ENCODE measurements around the gene CCT7.
A peak's percentile ranks its signal among the peaks of the same experiment; 100 is the strongest.

The CCT7 gene

DNA sequence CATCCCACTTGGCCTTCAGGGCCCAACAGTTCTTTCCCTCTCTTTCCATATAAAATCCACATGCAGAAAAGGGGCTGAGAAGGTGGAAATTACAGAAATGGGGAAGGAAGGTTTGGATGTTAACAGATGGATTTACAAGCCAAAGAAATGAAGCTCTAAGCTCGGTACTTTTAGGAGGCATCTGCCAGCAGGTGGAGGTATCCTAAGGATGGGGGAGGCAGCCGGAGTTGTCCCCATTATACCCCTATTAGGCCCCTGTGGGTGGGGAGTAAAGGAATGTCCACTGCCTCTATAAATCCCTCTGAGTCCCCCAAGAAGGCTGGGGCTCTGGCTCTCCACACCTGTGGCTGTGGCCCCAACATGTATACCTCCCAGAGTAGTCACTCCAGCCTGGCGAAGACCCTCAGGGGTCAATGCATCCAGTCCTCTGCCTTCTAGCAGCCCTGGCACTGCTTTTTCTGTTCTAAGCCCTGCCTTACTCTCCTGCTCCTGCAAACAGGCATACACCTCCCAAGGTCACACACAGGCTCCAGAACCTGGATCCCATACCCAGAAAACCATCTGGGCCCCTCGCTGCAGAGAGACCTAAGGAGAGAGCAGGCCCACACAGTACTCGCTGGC lies 48.9 kb downstream of the CCT7 start:
- H3K27me3 Mint-ChIP-seq = peaks cover 2% of the 10 kb centered on the region
- H3K4me1 Mint-ChIP-seq (ENCODE audit: low read depth) = peaks cover 58% of the 10 kb centered on the region
- intact Hi-C loops (cut with micrococcal nuclease) = loop anchor here (10.0 kb wide), 1 partner anchor 398 kb away; the partner anchor contains the start of gene SPR
- no peak overlapping the region for H3K27ac Mint-ChIP-seq
- peaks cover 8% of the 10 kb centered on the region for H3K36me3 Mint-ChIP-seq (ENCODE audit: low read depth)
- no peaks in the 10 kb centered on the region for H3K9me3 Mint-ChIP-seq
- H3K4me3 Mint-ChIP-seq = peak overlapping the region; percentile 72

DNA sequence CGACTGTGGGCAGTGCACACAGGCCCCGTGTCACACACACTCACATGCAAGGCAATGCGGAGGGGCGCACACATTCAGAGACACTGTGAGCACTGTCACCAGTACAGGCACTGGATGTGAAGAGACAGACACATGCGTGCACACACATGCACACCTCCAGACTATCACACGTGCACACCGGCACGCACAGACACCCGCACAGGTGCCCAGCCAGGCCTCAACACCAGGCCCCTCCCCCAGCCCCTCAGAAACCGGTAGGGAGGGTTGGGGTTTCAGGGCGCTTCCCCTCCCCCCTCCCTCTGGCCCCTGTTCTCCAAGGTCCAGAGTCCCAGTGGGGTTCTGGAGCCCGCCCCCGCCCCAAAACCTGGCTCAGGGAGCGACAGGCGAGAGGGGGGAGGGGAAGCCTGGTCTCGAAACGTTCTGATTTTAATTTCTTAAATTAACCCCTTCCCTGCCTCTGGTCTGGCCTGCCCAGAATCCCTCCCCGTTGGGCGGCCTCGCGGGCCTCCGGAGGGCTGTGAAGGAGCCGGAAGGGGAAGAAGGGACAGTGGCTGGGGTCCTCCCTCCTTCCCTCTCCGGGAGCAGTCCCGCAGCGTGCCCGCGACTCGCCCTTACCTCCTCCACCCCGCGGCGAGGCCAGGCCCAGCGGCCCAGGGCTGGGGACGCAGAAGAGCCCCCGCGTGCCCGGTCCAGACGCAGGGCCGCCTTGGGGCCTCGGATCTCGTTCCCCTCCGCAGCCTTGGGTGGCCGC lies 49.6 kb downstream of the CCT7 start:
- Mint-ChIP-seq H3K4me1 (ENCODE audit: low read depth) (peaks cover 53% of the 10 kb centered on the region), H3K9me3 (no peaks in the 10 kb centered on the region), H3K36me3 (ENCODE audit: low read depth) (peaks cover 8% of the 10 kb centered on the region), H3K27ac (peak overlapping the region; percentile 79), H3K27me3 (peaks cover 8% of the 10 kb centered on the region), H3K4me3 (peak overlapping the region; percentile 72)
- intact Hi-C loops (cut with micrococcal nuclease) = loop anchor here (1.0 to 10.0 kb wide), 3 partner anchors 10 to 399 kb away; partner anchors contain the start of genes EGR4, SMYD5 and SPR

DNA sequence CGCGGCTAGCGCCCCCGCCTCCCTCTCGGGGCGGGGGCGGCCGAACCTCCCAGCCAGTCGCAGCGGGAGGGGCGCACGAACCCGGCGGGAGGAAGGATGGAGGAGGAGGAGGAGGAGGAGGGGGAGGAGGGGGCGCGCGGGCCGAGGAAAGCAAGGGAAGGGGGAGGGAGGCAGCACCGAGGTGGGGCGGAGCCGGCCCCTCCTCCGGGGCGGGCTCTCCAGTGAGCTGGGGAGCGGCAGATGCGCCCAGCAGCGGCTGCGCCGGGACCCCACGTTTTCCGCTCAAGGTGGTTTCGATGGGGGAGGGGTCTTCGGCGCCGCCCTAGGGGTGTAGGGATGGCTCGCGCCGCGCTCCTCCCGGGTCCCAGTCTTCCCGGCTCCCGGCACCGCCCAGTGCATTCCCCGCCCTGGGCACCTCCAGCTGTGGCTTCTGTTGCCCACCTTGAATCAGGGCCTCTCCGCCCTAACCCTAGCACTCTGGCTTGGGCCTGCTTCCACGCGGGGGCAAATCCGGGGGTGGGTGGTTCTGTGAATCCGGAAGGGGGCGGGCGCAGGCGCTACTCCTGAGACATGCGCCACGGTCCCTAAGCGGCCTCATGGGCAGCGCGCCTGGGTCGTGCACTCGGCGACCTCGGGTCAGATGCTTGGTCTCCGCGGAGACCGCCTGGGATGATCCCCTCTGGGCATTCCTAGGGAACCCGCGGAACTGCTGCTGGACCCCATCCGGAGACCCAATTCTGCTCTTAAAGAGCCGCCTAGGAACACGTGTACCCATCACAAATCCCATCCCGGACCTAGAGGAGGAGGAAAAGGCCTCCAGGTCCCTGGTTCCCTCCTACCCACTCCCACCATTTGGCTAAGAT lies 50.4 kb downstream of the CCT7 start, which contains the start of gene FBXO41:
Gene FBXO41, minus strand, starts transcription at position 183 of the 863 bp plus-strand sequence. CDS start 14,848 bp downstream, outside the sequence.
- Mint-ChIP-seq H3K27ac (peak within 1 kb of the TSS; percentile 79), H3K36me3 (ENCODE audit: low read depth) (no peaks in the 10 kb centered on the region), H3K4me1 (ENCODE audit: low read depth) (peaks cover 45% of the 10 kb centered on the region), H3K27me3 (peaks cover 16% of the 10 kb centered on the region), H3K9me3 (no peaks in the 10 kb centered on the region), H3K4me3 (peak within 1 kb of the TSS; percentile 72)
- intact Hi-C loops (cut with micrococcal nuclease) = loop anchor here (1.0 to 10.0 kb wide), 3 partner anchors 9 to 400 kb away; partner anchors contain the start of genes EGR4, SMYD5 and SPR

DNA sequence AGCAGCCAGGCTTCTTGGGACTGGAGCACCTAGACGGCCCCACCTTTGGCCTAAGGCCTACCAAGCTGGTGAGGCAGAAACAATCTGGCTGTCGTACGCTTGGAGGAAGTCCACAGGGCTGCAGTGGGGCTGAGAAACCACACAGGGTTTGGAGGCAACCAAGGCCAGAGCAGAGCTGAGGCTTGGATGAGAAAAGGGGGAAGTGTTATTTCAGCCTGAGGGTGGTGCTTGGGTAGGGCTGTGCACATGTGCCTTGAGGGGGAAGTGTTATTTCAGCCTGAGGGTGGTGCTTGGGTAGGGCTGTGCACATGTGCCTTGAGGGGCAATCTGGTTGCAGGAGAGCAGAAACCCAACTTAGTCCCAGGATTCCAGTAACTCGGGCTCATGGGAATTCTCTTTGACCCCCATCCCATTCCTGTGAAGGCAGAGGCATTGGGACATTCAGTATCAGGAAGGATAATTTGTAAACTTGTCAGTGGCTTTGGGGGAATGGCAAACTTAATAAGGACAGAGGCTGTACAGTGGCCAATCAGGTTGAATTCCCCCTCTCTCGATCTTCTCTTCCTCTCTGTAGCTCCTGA lies 51.1 kb downstream of the CCT7 start:
- intact Hi-C loops (cut with micrococcal nuclease) = loop anchor here (2.0 to 10.0 kb wide), 2 partner anchors 70 to 400 kb away; partner anchors contain the start of genes SMYD5 and SPR
- Mint-ChIP-seq H3K4me3 (peak overlapping the region; percentile 72), H3K27me3 (peaks cover 23% of the 10 kb centered on the region), H3K4me1 (ENCODE audit: low read depth) (peaks cover 43% of the 10 kb centered on the region), H3K9me3 (no peaks in the 10 kb centered on the region), H3K36me3 (ENCODE audit: low read depth) (no peaks in the 10 kb centered on the region), H3K27ac (peak overlapping the region; percentile 79)

DNA sequence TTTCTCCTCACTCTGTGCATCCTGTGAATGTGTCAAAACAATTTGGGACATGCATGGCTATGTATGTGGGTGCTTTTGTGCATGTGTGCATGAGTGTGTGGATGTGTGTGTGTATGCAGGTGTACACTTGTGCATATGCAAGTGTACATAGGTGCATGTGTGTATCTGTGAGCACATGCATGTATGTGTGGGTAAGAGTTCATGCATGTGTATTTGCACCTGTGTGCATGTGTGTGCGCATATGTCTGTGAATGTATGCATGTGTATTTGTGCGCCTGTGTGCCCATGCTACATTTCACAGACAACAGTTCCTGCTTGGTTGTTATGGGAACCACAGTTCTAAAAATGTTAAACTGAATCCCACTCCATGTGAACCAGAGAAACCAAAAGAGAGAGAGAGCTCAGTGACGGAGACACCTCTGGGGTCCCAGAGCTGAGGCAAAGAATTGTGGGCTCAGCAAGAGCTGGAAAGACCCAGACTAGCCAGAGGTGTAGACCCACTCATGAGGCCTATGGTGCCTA lies 52.1 kb downstream of the CCT7 start:
- Mint-ChIP-seq H3K4me1 (ENCODE audit: low read depth) (peaks cover 42% of the 10 kb centered on the region), H3K27me3 (peaks cover 32% of the 10 kb centered on the region), H3K36me3 (ENCODE audit: low read depth) (no peaks in the 10 kb centered on the region), H3K27ac (no peak overlapping the region), H3K4me3 (no peak overlapping the region), H3K9me3 (no peaks in the 10 kb centered on the region)
- intact Hi-C loops (cut with micrococcal nuclease) = loop anchor here (10.0 kb wide), 1 partner anchor 401 kb away; the partner anchor contains the start of gene SPR

DNA sequence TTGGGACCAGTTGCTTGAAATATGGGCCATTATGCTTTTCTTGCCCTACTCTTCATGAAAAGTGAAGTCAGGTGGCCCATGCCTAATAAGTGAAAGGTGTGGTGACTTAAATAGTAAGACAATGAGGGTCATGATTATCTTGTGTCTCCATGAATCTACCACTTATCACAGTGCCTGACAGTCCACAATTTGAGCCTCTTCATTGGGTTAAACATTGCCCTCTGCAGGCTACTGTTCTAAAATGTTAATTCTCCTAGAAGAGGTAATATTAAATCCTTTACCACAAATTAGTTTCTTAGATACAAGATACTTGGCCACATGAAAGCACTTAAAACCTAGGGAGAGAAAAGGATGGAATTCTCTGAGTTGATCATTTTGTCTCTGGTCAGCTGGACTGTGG lies 55.2 kb downstream of the CCT7 start:
- Mint-ChIP-seq H3K4me1 (ENCODE audit: low read depth) (peaks cover 42% of the 10 kb centered on the region), H3K9me3 (no peaks in the 10 kb centered on the region), H3K27me3 (peaks cover 58% of the 10 kb centered on the region), H3K27ac (no peak overlapping the region), H3K4me3 (no peak overlapping the region), H3K36me3 (ENCODE audit: low read depth) (no peaks in the 10 kb centered on the region)
- intact Hi-C loops (cut with micrococcal nuclease) = loop anchor here (10.0 kb wide), 1 partner anchor 405 kb away; the partner anchor contains the start of gene SPR

DNA sequence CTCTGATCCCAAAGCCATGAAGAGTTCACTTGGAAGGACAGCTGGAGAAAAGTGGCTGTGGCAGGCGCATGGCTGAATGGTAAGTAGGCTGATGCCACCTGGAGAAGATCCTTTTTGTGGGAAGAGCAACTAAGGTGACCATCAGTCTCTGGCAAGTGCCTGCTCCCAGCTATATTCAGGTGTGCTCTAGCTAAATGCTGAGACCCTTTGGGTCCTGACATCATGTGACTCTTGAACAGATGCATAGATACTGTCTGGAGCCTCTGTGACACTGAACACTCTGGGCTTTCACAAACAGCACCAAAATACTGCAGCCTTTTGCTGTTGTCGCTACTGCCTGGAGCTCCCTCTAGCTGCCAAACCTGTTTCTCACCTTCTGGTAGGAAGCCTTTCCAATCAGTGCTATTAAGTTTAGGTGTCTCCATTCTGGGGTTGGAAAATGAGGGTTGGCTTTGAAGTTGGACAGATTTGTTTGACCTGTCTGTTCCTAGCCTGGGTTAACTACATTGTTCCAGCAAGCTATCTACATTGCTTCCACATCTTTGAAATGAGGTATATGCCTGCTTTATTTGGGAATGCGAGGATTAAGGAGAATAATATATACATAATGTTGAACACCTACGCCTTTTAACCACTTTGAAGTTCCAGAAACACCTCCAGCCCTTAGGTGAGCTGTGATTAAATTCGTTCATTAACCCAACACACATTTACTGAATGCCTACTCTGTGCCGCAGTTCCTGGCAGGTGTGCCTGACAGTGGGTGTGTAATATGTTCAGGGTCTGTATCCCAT lies 56.1 kb downstream of the CCT7 start:
- no peaks in the 10 kb centered on the region for H3K9me3 Mint-ChIP-seq
- H3K4me3 Mint-ChIP-seq = no peak overlapping the region
- peaks cover 68% of the 10 kb centered on the region for H3K27me3 Mint-ChIP-seq
- H3K36me3 Mint-ChIP-seq (ENCODE audit: low read depth) = no peaks in the 10 kb centered on the region
- H3K27ac Mint-ChIP-seq = no peak overlapping the region
- H3K4me1 Mint-ChIP-seq (ENCODE audit: low read depth) = peaks cover 37% of the 10 kb centered on the region
- intact Hi-C loops (cut with micrococcal nuclease) = loop anchor here (2.0 to 5.0 kb wide), 2 partner anchors 55 to 97 kb away; partner anchors contain the start of genes ALMS1 and CCT7

DNA sequence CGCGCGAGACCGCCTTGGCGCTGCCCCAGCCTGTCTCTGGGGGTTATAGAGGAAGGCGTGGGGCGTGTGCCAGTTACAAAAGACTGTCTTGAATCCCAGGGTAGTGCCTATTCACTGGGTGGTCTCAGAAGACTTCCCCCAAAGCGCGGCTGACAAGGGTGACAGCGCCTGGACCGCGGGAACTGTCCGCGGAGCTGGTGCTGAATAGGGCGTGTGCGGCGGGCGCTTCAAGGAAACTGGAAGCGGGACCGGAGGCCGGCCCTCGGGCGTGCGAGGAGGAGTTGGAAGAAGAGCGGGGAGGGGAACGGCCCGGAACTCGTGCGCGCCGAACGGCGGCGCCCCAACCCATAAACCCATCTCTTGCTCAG lies 57.0 kb downstream of the CCT7 start:
- Mint-ChIP-seq H3K27ac (no peak overlapping the region), H3K27me3 (peaks cover 76% of the 10 kb centered on the region), H3K4me3 (peak overlapping the region; percentile 75), H3K36me3 (ENCODE audit: low read depth) (no peaks in the 10 kb centered on the region), H3K4me1 (ENCODE audit: low read depth) (peaks cover 28% of the 10 kb centered on the region), H3K9me3 (no peaks in the 10 kb centered on the region)
- intact Hi-C loops (cut with micrococcal nuclease) = loop anchor here (2.0 to 5.0 kb wide), 2 partner anchors 56 to 96 kb away; partner anchors contain the start of genes ALMS1 and CCT7

DNA sequence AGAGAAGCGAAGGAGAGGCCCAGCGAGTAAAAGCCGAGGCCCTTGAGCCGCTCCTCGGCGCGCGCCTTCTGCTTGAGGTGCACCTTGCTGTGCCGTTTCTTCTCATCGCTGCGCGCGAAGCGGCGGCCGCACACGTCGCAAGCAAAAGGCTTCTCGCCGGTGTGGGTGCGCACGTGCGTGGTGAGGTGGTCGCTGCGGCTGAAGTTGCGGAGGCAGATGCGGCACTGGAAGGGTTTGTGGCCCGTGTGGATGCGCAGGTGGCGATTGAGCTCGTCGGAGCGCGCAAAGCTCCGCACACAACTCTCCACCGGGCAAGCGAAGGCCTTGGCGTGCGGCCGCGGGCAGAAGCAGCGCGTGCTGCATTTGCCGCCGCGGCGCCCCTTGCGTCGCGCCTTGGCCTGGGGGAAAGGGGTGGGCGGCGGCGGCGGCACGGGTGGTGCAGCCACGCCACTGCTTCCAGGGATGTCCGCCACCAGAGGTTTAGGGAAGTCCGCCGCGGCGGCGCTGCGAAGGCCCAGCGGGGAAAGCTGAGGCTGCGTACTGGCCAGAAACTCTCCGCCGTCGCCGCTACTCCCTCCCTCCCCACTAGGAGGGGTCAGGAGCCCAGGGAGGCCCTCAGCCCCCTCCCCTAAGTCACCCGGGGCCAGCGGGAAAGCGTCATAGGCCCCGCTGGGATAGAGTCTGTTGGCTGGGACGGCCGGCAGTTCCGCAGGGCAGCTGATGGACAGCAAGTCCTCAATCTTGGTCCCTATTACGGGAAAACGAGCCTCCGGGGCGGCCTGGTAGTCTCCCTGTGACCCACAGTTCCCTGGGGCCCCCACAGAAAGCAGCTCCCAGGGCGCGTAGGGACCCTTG lies 57.6 kb downstream of the CCT7 start:
- no peaks in the 10 kb centered on the region for H3K36me3 Mint-ChIP-seq (ENCODE audit: low read depth)
- peaks cover 82% of the 10 kb centered on the region for H3K27me3 Mint-ChIP-seq
- peaks cover 22% of the 10 kb centered on the region for H3K4me1 Mint-ChIP-seq (ENCODE audit: low read depth)
- peak overlapping the region; percentile 75 for H3K4me3 Mint-ChIP-seq
- no peak overlapping the region for H3K27ac Mint-ChIP-seq
- intact Hi-C loops (cut with micrococcal nuclease) = loop anchor here (2.0 to 5.0 kb wide), 2 partner anchors 57 to 96 kb away; partner anchors contain the start of genes ALMS1 and CCT7
- H3K9me3 Mint-ChIP-seq = no peaks in the 10 kb centered on the region

DNA sequence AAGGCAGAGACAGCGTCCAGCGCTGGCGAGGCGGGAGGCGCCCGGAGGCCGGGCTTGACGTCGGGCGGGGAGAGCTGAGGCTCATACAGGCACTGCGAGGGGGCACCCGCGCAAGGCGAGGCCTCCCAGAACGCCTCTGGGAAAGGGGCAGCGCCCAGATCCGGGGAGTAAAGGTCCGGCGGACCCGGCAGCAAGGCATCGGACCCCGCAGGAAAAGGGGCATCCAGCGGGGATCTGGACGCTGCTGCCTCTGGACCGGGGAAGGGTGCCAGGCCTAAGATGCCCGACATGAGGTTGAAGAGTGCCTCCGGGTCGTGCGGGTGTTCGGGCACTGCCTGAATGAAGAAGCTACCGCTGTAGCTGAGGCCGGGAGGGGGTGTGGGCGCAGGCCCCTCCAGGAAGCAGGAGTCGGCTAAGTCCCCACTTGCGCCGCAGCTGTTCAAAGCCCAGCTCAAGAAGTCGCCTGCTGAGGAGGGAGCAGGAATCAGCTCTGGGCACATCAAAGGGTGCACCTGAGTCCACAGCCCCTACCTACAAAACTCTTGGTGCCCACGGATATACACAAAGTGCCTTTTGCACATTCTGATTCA lies 58.3 kb downstream of the CCT7 start:
- Mint-ChIP-seq H3K36me3 (ENCODE audit: low read depth) (no peaks in the 10 kb centered on the region), H3K27me3 (peaks cover 90% of the 10 kb centered on the region), H3K4me3 (peak overlapping the region; percentile 75), H3K27ac (no peak overlapping the region), H3K4me1 (ENCODE audit: low read depth) (peaks cover 18% of the 10 kb centered on the region), H3K9me3 (no peaks in the 10 kb centered on the region)
- intact Hi-C loops (cut with micrococcal nuclease) = loop anchor here (5.0 kb wide), 1 partner anchor 95 kb away; the partner anchor contains the start of gene ALMS1

DNA sequence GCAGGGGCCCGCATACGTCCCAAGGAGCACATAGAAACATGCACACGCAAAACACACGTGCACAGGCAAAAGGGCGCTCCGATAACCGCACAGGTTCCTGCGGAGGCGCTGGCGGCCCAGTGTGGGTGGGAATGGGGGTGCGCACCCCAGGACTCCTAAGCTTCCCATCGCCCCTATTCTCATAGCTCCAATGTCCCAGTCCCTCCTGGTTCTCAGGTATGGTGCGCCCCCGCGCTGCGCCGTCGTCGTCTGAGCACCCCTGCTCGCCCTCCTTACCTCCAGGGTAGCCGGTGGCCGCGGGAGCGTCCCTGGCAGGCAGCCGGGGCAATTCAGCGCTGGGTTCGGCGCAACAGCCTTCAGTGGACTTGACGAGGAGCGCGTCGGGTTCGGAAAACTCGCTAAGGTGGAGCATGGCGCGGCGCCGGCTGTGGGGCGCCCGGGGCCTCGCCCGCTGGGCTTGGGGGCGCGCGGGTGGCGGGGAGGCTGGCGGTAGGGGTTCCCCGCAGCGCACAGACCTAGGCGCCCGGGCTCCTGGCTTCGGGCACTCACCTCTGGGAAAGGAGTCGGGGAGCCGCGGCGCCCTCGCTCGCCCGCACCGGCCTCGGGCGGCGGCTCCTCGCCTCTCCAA lies 58.9 kb downstream of the CCT7 start:
- H3K9me3 Mint-ChIP-seq = no peaks in the 10 kb centered on the region
- peak overlapping the region; percentile 80 for H3K4me3 Mint-ChIP-seq
- no peak overlapping the region for H3K27ac Mint-ChIP-seq
- intact Hi-C loops (cut with micrococcal nuclease) = loop anchor here (1.0 to 5.0 kb wide), 2 partner anchors 9 to 94 kb away; partner anchors contain the start of genes ALMS1 and FBXO41
- no peaks in the 10 kb centered on the region for H3K36me3 Mint-ChIP-seq (ENCODE audit: low read depth)
- H3K4me1 Mint-ChIP-seq (ENCODE audit: low read depth) = peaks cover 18% of the 10 kb centered on the region
- H3K27me3 Mint-ChIP-seq = peaks cover 93% of the 10 kb centered on the region

All from dendritic cell treated with granulocyte-macrophage colony-stimulating factor and Interleukin-4, amounts not matched to agents 40 ng/mL and 50 ng/mL, for 4 days (primary cell).